ENCODE measurements around the gene SPOP. TPM values are rescaled to one million over a fixed set of nuclear protein-coding genes. Genes with fewer than 3 reads are reported as not detected.

Gene SPOP
- total RNA-seq, 2 donors from 2014 or later, result 77.8 to 82.2 TPM

DNA sequence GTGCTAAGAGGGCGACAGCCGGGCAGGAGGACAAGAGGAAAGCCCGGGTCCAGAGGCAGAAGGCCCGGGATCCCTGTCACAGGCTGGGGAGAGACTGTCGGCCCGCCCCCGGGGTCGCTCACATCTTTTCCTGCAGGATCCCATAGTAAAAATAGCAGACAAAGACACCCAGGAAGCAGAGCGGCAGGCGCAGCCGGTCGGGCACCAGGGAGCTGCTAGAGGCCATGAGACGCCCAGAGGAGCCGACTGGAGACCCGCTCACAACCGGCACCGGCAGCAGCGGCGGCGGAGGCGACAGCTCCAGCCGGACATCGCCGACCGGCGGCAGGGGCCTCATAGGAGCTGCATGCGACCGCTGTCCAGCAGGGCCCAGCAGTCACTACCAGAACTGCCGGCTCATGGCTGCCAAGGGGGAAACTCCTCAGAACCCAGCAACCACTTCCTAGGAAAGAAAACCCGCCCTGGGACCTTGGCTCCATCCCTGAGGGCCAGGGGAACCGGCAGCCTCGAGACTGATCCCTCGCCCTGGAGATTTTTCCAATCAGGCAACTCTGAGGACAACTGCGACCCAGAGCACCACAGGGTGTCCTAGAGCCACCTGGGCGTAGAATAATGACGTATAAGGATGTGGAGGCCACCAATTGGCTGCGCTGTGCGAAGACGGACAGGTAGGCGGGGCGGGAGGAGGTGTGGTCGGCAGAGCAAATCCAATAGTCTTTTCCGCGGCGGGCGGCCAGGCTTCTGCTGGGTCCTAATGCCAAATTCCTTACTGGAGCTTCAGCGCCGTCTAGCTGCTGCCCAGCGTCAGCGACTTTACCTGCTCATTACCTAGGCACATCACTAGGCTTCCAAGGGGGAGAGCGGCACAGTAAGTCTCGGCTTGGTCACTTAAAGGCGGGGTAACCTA is 30.0 kb upstream of the SPOP start, which contains the start of gene SLC35B1:
Gene SLC35B1, minus strand, starts transcription at position 357 of the 907 bp plus-strand sequence. Its CDS starts 131 bp downstream, at position 226.
- ATAC-seq (replicated peaks in 1 of 2), result peak; percentile 98 to 99
- H3K27me3 Mint-ChIP-seq (ENCODE audit: low read depth), result no peaks in the 10 kb centered on the region
- peaks cover 48% of the 10 kb centered on the region for H3K4me1 Mint-ChIP-seq (ENCODE audit: low read depth)
- peak within 1 kb of the TSS; percentile 82 for H3K27ac Mint-ChIP-seq
- no peaks in the 10 kb centered on the region for H3K9me3 Mint-ChIP-seq
- DNase-seq, result peak; percentile 98 to 99
- H3K36me3 Mint-ChIP-seq (ENCODE audit: insufficient read depth in 2 of 2), result peaks cover 4 to 8% of the 10 kb centered on the region in 2 donors
- peak within 1 kb of the TSS; percentile 89 to 94 for H3K4me3 Mint-ChIP-seq

DNA sequence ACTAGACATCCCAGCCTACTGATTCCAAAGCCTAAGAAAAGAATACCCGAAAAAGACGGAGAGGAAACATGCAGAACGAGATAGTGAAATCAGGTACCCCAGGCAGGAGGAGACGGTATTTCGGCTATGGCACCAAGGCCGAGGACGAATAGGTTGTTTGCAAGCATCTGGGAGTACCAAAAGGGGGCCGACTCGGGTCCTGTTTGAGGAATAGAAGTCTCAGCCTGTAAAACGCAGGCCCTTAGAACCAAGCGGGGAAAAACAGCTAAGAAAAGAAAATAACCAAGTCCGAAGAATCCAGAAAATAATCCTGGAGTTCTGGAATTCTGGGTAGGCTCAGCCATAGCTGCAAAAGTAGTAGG is 29.3 kb upstream of the SPOP start:
- Mint-ChIP-seq H3K27ac (peak overlapping the region; percentile 82), H3K4me1 (ENCODE audit: low read depth) (peaks cover 48% of the 10 kb centered on the region), H3K36me3 (ENCODE audit: insufficient read depth in 2 of 2) (peaks cover 4 to 10% of the 10 kb centered on the region in 2 donors), H3K27me3 (ENCODE audit: low read depth) (no peaks in the 10 kb centered on the region), H3K4me3 (peak overlapping the region; percentile 89 to 94), H3K9me3 (no peaks in the 10 kb centered on the region)
- no peak for ATAC-seq (replicated peaks in 1 of 2)
- peak in 1 of 2 donors; percentile 35 for DNase-seq

DNA sequence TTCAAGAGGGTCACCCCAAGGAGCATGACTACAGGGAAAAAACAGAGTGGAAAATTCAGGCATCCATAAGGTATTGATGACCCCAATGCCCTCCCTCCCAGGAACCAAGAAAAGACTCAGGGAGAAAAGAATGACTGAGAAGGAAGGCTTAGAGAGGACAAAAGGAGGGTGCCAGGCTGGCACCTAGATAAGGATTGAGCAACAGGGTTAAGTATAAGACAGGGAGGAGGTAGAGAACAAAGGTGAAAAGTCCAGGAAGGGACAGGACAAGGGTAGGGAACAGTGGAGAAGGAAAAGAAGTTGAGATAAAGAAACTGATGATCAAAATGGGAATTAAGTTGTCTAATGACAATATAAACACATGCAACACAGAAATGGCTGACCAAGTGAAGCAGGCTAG is 27.4 kb upstream of the SPOP start:
- Mint-ChIP-seq H3K27me3 (ENCODE audit: low read depth) (no peaks in the 10 kb centered on the region), H3K36me3 (ENCODE audit: insufficient read depth in 2 of 2) (peaks cover 4 to 12% of the 10 kb centered on the region in 2 donors), H3K4me1 (ENCODE audit: low read depth) (peaks cover 40% of the 10 kb centered on the region), H3K9me3 (no peaks in the 10 kb centered on the region), H3K27ac (peak overlapping the region; percentile 16), H3K4me3 (no peak overlapping the region)
- DNase-seq (no peak), ATAC-seq (replicated peaks in 1 of 2) (no peak)

DNA sequence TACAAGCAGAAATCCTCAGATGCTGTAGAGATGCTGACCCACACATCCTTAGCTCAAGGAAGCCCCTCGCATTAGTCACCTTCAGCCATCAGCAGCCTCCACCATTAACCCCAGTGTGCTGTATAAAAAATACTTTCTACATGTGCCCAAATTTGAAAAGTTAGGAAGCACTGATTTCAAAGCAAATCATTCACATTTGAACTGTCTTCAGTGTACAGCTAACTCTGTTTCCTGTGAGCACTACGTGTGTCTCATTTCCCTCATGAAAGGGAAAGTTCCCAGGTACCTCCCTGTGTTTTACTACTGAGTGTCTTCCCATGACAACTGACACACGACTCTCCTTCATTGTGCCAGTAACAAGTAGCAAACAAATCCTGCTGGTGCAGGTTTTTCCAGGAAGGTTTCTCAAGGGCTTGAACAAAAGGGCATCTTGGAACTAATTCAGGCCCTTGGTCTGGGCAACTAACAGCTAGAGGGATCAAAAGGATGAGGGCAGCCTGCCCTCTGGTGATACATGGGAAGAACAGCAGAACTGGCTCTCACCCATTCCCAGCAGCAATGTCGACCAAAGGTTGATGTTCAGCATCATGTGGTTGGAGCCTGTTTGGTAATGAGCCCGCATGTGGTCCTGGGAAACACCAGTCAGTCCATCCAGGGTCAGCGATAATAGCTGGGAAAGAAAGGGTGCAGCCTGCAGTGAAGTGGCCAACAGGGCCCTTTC is 25.8 kb upstream of the SPOP start:
- Mint-ChIP-seq H3K27ac (peak overlapping the region; percentile 74), H3K9me3 (no peaks in the 10 kb centered on the region), H3K4me3 (no peak overlapping the region), H3K27me3 (ENCODE audit: low read depth) (no peaks in the 10 kb centered on the region), H3K4me1 (ENCODE audit: low read depth) (peaks cover 37% of the 10 kb centered on the region), H3K36me3 (ENCODE audit: insufficient read depth in 2 of 2) (peaks cover 4 to 16% of the 10 kb centered on the region in 2 donors)
- ATAC-seq (replicated peaks in 1 of 2) (no peak), DNase-seq (no peak)

DNA sequence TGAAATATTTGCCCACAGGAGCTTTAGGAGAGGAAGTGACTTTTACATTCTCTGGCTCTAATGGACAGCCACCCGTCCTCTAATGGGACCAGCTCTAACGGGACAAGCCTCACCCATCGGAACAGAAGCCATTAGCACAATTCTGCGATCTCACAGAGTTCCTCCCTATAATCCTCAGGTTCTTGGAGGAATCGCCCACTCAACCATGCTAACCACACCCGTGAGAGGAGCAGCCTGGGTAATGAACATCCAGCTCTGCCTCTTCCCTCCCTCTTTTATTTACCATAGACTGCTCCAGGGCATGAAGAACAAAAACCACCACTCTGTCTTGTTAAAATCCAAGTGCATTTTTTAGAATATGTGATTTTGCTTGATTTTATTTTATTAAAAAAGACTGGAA is 23.1 kb upstream of the SPOP start:
- ATAC-seq (replicated peaks in 1 of 2) (no peak), DNase-seq (no peak)
- H3K9me3 Mint-ChIP-seq, result no peaks in the 10 kb centered on the region
- peaks cover 2 to 16% of the 10 kb centered on the region in 2 donors for H3K36me3 Mint-ChIP-seq (ENCODE audit: insufficient read depth in 2 of 2)
- peaks cover 25% of the 10 kb centered on the region for H3K4me1 Mint-ChIP-seq (ENCODE audit: low read depth)
- peak overlapping the region; percentile 18 for H3K27ac Mint-ChIP-seq
- H3K4me3 Mint-ChIP-seq, result no peak overlapping the region
- no peaks in the 10 kb centered on the region for H3K27me3 Mint-ChIP-seq (ENCODE audit: low read depth)

DNA sequence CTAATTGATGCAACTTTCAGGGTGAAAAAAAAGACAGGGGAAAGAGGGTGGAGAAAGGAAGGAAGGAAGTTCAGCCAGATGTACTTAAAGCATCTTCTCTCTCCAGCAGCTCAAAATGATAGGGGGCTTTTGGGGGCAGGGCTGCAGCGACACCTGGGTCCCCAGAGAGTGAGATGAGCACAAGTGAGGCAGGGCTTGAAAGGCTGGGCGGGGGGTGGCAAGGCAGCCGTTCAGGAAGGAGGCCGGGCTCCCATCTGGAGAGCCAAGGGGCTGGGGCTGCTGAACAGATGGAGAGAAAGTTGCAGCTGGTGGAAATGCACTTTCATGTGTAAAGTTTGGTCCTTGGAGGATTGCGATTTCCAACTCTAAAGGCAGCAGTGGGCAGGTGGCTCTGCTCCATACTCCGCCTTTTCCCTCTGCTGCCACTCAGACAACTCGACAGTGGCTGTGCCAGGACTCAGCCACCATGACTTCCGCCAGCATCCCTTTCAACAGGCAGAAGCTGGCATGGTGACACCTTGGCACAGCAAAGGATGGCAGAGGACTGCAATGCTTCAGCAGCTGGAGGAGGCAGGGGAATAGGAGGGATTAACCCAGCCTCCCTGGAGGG is 22.2 kb upstream of the SPOP start:
- H3K4me1 Mint-ChIP-seq (ENCODE audit: low read depth), result peaks cover 25% of the 10 kb centered on the region
- no peak for ATAC-seq (replicated peaks in 1 of 2)
- peaks cover 0 to 12% of the 10 kb centered on the region in 2 donors for H3K36me3 Mint-ChIP-seq (ENCODE audit: insufficient read depth in 2 of 2)
- H3K27ac Mint-ChIP-seq, result no peak overlapping the region
- H3K9me3 Mint-ChIP-seq, result no peaks in the 10 kb centered on the region
- no peak for DNase-seq
- no peaks in the 10 kb centered on the region for H3K27me3 Mint-ChIP-seq (ENCODE audit: low read depth)
- no peak overlapping the region for H3K4me3 Mint-ChIP-seq

DNA sequence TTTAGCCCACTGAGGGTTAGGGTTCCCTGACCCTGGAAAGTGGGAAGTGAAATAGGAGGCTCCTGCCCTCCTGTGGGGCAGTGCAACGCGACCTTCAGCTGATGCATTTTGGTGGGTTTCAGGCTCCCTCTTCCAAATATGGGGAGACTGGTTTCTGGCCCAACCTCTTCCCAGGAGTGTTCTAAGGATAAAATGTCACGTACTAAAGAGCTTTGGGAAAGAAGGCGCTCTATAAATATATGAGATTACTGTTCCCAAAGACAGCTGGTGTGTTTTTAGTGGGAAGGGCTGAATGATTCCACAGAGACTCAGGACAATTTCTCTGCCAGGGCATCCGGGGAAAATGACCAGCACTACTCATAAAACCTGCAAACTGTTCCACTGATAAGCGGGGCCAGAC is 20.1 kb upstream of the SPOP start:
- H3K4me1 Mint-ChIP-seq (ENCODE audit: low read depth), result peaks cover 26% of the 10 kb centered on the region
- no peak overlapping the region for H3K4me3 Mint-ChIP-seq
- no peaks in the 10 kb centered on the region for H3K27me3 Mint-ChIP-seq (ENCODE audit: low read depth)
- ATAC-seq (replicated peaks in 1 of 2) (no peak), DNase-seq (no peak)
- no peak overlapping the region for H3K27ac Mint-ChIP-seq
- no peaks in the 10 kb centered on the region for H3K9me3 Mint-ChIP-seq
- H3K36me3 Mint-ChIP-seq (ENCODE audit: insufficient read depth in 2 of 2), result peaks cover 0 to 8% of the 10 kb centered on the region in 2 donors

DNA sequence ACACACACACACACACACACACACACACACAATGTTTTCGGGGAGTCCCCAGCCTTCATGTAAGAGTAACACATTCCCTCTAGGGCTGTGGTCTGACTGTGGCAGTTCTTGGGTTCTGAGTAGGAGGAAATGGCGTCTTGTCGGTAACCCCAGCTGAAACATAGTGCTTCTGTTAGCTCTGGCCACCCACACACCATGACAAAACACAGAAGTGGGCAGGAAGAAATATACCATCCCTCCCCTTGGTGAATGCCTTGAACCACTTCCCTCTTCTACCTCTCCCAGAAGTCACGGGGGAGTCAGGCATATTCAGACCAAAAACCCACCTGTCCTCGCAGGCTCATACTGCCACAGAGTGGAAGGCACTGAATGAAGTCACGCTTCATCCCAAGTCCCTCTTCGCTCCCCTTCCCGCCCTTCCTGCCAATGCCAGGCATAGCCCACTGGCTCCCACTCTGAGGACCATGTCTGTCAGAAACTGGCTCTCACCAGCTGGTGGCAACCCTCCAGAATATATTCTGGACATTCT is 18.4 kb upstream of the SPOP start:
- H3K4me3 Mint-ChIP-seq, result peak overlapping the region; percentile 66 to 75
- H3K27me3 Mint-ChIP-seq (ENCODE audit: low read depth), result no peaks in the 10 kb centered on the region
- peaks cover 32% of the 10 kb centered on the region for H3K4me1 Mint-ChIP-seq (ENCODE audit: low read depth)
- H3K36me3 Mint-ChIP-seq (ENCODE audit: insufficient read depth in 2 of 2), result peaks cover 0 to 6% of the 10 kb centered on the region in 2 donors
- peak; percentile 97 for ATAC-seq (replicated peaks in 1 of 2)
- H3K9me3 Mint-ChIP-seq, result no peaks in the 10 kb centered on the region
- H3K27ac Mint-ChIP-seq, result peak overlapping the region; percentile 43
- DNase-seq, result peak; percentile 83 to 87

DNA sequence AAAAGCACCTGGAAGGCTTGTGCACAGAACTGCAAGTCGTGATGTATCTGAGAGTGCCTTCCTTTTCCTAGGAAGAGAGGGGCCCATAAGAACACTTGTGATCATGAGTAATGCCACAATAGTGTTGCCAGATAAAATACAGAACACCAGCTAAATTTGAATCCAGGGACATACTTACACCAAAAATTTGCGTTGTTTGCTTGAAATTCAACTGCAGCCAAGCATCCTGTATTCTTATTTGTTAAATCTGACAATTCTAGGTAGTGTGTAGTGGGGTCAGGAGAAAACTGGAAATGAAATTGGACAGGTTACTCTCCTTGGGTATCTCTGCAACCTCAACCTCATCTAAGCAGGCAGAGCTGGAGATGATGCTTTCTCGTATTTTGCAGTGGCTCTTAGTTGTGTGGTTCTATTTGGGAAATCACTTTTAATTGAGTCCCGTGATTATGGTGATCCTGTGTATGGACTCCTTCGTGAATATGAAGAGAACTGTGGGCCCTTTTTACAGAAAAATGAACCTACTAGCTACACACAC is 17.9 kb upstream of the SPOP start:
- H3K36me3 Mint-ChIP-seq (ENCODE audit: insufficient read depth in 2 of 2), result peaks cover 0 to 3% of the 10 kb centered on the region in 2 donors
- H3K27ac Mint-ChIP-seq, result peak overlapping the region; percentile 43
- ATAC-seq (replicated peaks in 1 of 2) (peak; percentile 38 to 43), DNase-seq (no peak)
- no peaks in the 10 kb centered on the region for H3K9me3 Mint-ChIP-seq
- H3K27me3 Mint-ChIP-seq (ENCODE audit: low read depth), result no peaks in the 10 kb centered on the region
- H3K4me1 Mint-ChIP-seq (ENCODE audit: low read depth), result peaks cover 37% of the 10 kb centered on the region
- H3K4me3 Mint-ChIP-seq, result peak overlapping the region; percentile 66 to 75

DNA sequence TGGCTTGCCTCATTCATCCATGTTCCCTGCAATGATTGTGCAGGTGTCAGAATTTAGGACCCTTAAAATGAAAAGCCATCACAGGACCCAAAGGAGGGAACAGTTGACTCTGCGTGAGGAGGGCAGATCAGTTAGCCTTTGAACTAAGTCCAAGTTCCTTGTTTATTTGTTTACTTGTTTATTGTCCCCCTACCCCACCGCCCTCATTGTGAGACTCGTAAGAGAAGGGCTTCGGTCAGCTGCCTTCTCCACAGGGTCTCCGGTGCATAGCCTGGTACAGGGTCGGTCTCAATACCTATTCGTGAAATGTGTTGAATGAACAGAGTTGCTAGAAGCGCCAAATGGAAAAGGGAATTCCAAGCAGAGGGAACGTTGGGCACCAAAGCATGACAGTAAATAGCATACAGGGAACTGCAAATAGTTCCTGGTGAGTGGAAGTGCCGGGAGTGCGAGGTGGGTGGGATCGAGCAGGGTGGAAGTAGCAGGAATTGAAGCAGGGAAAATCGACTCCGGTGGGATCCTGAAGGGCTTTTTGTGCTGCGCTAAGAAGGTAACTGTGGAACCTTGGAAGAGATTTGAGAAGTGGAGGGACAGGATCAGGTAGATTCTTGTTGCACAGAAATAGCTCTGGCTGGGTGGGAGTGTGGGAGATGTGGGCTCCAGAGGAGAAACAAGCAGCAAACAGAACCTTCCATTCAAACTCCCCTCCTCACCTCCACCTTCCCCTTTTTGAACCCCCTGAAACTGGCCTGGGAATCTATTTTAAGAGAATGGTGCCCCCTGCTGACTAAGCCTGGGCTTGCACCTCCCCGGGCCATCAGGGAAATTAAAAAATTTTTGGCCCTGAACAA is 17.2 kb upstream of the SPOP start:
- Mint-ChIP-seq H3K9me3 (no peaks in the 10 kb centered on the region), H3K27ac (peak overlapping the region; percentile 43), H3K27me3 (ENCODE audit: low read depth) (no peaks in the 10 kb centered on the region), H3K4me3 (peak overlapping the region; percentile 66 to 75), H3K36me3 (ENCODE audit: insufficient read depth in 2 of 2) (peaks cover 0 to 3% of the 10 kb centered on the region in 2 donors), H3K4me1 (ENCODE audit: low read depth) (peaks cover 38% of the 10 kb centered on the region)
- ATAC-seq (replicated peaks in 1 of 2) (peak; percentile 12 to 14), DNase-seq (peak; percentile 71 to 78)

DNA sequence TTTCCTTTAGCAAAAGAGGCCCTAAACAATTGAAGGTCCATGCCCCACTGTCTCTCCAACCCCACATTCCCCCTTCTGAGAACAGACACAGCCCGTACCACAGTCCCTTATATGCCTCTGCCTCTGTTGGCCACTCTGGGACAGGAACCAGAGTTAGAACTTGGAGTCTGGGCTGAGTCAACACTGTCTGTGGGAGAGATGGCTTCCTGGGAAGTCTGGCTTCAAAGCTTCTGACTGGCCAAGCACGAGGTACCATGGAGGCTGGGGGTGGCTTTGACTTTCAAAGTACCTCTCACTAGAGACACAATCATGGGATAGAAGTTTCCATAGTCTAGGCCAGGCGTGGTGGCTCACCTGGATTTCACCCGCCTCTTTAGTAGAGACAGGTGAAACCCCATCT is 14.9 kb upstream of the SPOP start:
- H3K36me3 Mint-ChIP-seq (ENCODE audit: insufficient read depth in 2 of 2), result peaks cover 3 to 5% of the 10 kb centered on the region in 2 donors
- peaks cover 50% of the 10 kb centered on the region for H3K4me1 Mint-ChIP-seq (ENCODE audit: low read depth)
- H3K9me3 Mint-ChIP-seq, result peaks cover 0 to 1% of the 10 kb centered on the region in 2 donors
- no peak for ATAC-seq (replicated peaks in 1 of 2)
- no peaks in the 10 kb centered on the region for H3K27me3 Mint-ChIP-seq (ENCODE audit: low read depth)
- H3K4me3 Mint-ChIP-seq, result no peak overlapping the region
- peak overlapping the region; percentile 51 for H3K27ac Mint-ChIP-seq
- DNase-seq, result no peak

DNA sequence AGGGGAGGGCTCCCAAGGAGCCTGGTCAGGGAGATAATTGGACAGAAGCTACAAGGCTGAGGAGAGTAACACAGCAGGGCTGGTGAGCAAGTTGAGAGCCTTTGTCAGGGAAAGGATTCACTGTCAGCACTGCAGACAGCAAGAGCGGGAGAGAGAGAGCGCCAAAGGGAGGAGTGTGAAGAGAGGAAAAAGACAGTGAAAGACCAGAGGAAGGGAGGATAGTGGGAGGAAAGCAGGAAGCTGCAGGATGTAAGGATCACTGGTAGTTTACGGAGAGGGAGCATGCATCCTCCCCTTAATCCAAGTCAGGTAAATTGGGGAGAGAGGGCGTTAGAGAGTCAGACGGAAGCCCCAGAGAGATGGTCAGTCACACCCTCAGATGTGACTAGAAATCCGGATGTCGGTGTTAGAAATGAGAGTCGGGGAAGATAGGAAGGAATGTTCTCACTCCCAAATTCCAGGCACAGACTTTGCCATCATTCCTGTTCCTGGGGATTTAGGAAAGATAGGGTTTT is 13.8 kb upstream of the SPOP start:
- Mint-ChIP-seq H3K9me3 (peaks cover 0 to 1% of the 10 kb centered on the region in 2 donors), H3K27ac (no peak overlapping the region), H3K4me3 (no peak overlapping the region), H3K27me3 (ENCODE audit: low read depth) (no peaks in the 10 kb centered on the region), H3K36me3 (ENCODE audit: insufficient read depth in 2 of 2) (peaks cover 3 to 5% of the 10 kb centered on the region in 2 donors), H3K4me1 (ENCODE audit: low read depth) (peaks cover 57% of the 10 kb centered on the region)
- ATAC-seq (replicated peaks in 1 of 2) (no peak), DNase-seq (no peak)
